ENCODE data around the gene MICA.
"Not testable (repeated sequence)": the region's sequence is repeated elsewhere in the genome, so short reads cannot be mapped to it uniquely, and the experiment has no call there.

MICA gene

GRCh38 chr6:31412506-31412905, 9.1 kb downstream of the MICA start:
- no peak for FAIRE-seq

GRCh38 chr6:31414148-31414770, 10.9 kb downstream of the MICA start:
- not testable (repeated sequence) for DNase-seq (ENCODE audit: low spot score); FAIRE-seq

More at GRCh38 chr6:31412506-31412905, 9.1 kb downstream of the MICA start:
- no peak for DNase-seq (ENCODE audit: low spot score)

- no peak for DNase-seq (ENCODE audit: low spot score)
- FAIRE-seq: no peak
Observed at GRCh38 chr6:31414771-31415265, 11.4 kb downstream of the MICA start.

GRCh38 chr6:31416394-31417014, 13.1 kb downstream of the MICA start:
- no peak for DNase-seq (ENCODE audit: low spot score)
- no peak for FAIRE-seq

GRCh38 chr6:31418251-31418650, 14.9 kb downstream of the MICA start:
- no peak for DNase-seq (ENCODE audit: low spot score)
- no peak for FAIRE-seq

GRCh38 chr6:31419842-31420241, 16.4 kb downstream of the MICA start:
- no peak for DNase-seq (ENCODE audit: low spot score)
- FAIRE-seq: no peak

- DNase-seq (ENCODE audit: low spot score) (no peak), FAIRE-seq (no peak)
Observed at GRCh38 chr6:31420546-31420945, 17.2 kb downstream of the MICA start.

- no peak for DNase-seq (ENCODE audit: low spot score)
Observed at GRCh38 chr6:31422587-31422986, 19.2 kb downstream of the MICA start.

GRCh38 chr6:31423550-31423949, 20.2 kb downstream of the MICA start:
- no peak for FAIRE-seq
- DNase-seq (ENCODE audit: low spot score): no peak

More at GRCh38 chr6:31422587-31422986, 19.2 kb downstream of the MICA start:
- FAIRE-seq: no peak

- DNase-seq (ENCODE audit: low spot score) (no peak), FAIRE-seq (no peak)
Observed at GRCh38 chr6:31426395-31427354, 23.3 kb downstream of the MICA start.

- FAIRE-seq (no peak), DNase-seq (ENCODE audit: low spot score) (no peak)
Observed at GRCh38 chr6:31430449-31430848, 27.1 kb downstream of the MICA start.

- FAIRE-seq; DNase-seq (ENCODE audit: low spot score): not testable (repeated sequence)
Observed at GRCh38 chr6:31435051-31435450, 31.7 kb downstream of the MICA start.

GRCh38 chr6:31438222-31438621, 34.8 kb downstream of the MICA start:
- FAIRE-seq: no peak
- no peak for DNase-seq (ENCODE audit: low spot score)

- DNase-seq (ENCODE audit: low spot score): no peak
- FAIRE-seq: no peak
Observed at GRCh38 chr6:31438677-31439076, 35.3 kb downstream of the MICA start.

- FAIRE-seq: no peak
- DNase-seq (ENCODE audit: low spot score): peak; percentile 78
Observed at GRCh38 chr6:31441365-31442267, 38.2 kb downstream of the MICA start.

- FAIRE-seq (no peak), DNase-seq (ENCODE audit: low spot score) (no peak)
Observed at GRCh38 chr6:31446481-31446880, 43.1 kb downstream of the MICA start.

GRCh38 chr6:31446999-31447789, 43.8 kb downstream of the MICA start:
- not testable (repeated sequence) for FAIRE-seq; DNase-seq (ENCODE audit: low spot score)

GRCh38 chr6:31450751-31451150, 47.4 kb downstream of the MICA start:
- FAIRE-seq (no peak), DNase-seq (ENCODE audit: low spot score) (no peak)

- FAIRE-seq (no peak), DNase-seq (ENCODE audit: low spot score) (no peak)
Observed at GRCh38 chr6:31452859-31453258, 49.5 kb downstream of the MICA start.

GRCh38 chr6:31453259-31453658, 49.9 kb downstream of the MICA start:
- FAIRE-seq: no peak
- DNase-seq (ENCODE audit: low spot score): no peak

All from urothelium cell line (cell line).